Measurements from ENCODE around the gene TTYH3. TPM values are rescaled to one million over a fixed set of nuclear protein-coding genes. Genes with fewer than 3 reads are reported as not detected.

TTYH3 gene
- total and polyA plus RNA-seq, 9 of the 15 experiments (the other 6 are each of a cell fraction or from before 2014, with no cell fraction given), result 0.01 to 5.5 (median 1.1) TPM

DNA sequence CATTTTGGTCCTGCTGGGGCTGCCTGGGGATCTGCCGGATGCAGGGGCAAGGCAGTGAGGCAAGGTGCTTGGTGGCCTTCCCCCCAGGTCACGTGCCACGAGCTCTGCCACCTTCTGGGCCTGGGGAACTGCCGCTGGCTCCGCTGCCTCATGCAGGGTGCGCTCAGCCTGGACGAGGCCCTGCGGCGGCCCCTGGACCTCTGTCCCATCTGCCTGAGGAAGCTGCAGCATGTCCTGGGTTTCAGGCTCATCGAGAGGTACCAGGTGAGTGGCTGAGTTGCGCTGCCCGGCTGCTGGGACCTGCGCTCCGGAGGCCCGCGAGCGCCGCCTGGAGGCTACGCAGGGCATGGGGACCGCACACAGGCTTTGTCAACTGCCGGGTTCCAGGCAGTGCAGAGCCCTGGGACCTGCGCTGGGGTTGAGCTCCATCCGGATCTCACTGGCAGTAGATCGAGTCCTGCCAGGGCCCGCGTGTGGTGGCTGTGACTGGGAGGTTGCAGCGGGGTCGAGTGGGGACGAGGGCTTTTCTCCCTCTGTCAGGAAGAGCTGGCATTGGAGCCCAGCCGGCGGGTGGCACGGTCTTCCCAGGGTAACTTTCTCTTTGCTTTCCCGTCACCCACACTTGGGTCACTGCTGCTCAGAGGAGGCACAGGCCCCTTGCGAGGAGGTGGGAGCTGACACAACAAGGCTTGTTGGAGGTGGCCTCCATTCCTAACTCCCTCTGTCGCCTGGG is 77.9 kb downstream of the TTYH3 start (continued):
- TF ChIP-seq NRF1 (conservative IDR thresholded peaks at IDR 0.05 in 1 of 2, IDR thresholded peaks at IDR 0.05 in 1 of 2), result peak; percentile 68 to 72
- no peak for TF ChIP-seq MXI1 (IDR thresholded peaks at IDR 0.05; ENCODE audit: low read depth, low read length)
- no peak for TF ChIP-seq MTA1 (IDR thresholded peaks at IDR 0.05; ENCODE audit: borderline replicate concordance)
- peak; percentile 78 for TF ChIP-seq RAD51 (IDR thresholded peaks at IDR 0.05; ENCODE audit: borderline replicate concordance, low read depth)
- peak; percentile 32; the same call in 1 of the 2 replicates for TF ChIP-seq ATF7 (IDR thresholded peaks at IDR 0.05)
- TF ChIP-seq ESRRA (IDR thresholded peaks at IDR 0.05; ENCODE audit: borderline replicate concordance, low read depth), result peak; percentile 17; the same call in 1 of the 2 replicates
- TF ChIP-seq, protein P1, sequence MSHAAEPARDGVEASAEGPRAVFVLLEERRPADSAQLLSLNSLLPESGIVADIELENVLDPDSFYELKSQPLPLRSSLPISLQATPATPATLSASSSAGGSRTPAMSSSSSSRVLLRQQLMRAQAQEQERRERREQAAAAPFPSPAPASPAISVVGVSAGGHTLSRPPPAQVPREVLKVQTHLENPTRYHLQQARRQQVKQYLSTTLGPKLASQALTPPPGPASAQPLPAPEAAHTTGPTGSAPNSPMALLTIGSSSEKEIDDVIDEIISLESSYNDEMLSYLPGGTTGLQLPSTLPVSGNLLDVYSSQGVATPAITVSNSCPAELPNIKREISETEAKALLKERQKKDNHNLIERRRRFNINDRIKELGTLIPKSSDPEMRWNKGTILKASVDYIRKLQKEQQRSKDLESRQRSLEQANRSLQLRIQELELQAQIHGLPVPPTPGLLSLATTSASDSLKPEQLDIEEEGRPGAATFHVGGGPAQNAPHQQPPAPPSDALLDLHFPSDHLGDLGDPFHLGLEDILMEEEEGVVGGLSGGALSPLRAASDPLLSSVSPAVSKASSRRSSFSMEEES (CRISPR knock-in tag; IDR thresholded peaks at IDR 0.05), result peak; percentile 63
- TF ChIP-seq ZNF586 (CRISPR knock-in tag; conservative IDR thresholded peaks at IDR 0.05), result no peak
- TF ChIP-seq CTBP1 (IDR thresholded peaks at IDR 0.05; ENCODE audit: borderline replicate concordance), result peak; percentile 76
- TF ChIP-seq TCF7L2 (IDR thresholded peaks at IDR 0.05; ENCODE audit: low read depth, low read length), result no peak
- TF ChIP-seq, protein P2, sequence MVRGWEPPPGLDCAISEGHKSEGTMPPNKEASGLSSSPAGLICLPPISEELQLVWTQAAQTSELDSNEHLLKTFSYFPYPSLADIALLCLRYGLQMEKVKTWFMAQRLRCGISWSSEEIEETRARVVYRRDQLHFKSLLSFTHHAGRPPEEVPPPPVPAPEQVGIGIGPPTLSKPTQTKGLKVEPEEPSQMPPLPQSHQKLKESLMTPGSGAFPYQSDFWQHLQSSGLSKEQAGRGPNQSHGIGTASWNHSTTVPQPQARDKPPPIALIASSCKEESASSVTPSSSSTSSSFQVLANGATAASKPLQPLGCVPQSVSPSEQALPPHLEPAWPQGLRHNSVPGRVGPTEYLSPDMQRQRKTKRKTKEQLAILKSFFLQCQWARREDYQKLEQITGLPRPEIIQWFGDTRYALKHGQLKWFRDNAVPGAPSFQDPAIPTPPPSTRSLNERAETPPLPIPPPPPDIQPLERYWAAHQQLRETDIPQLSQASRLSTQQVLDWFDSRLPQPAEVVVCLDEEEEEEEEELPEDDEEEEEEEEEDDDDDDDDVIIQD (CRISPR knock-in tag; IDR thresholded peaks at IDR 0.05), result no peak
- peak; percentile 69 to 88 for TF ChIP-seq RAD21 (CRISPR knock-in tag; conservative IDR thresholded peaks at IDR 0.05 in 1 of 2, IDR thresholded peaks at IDR 0.05 in 1 of 2)
- TF ChIP-seq, protein P3, sequence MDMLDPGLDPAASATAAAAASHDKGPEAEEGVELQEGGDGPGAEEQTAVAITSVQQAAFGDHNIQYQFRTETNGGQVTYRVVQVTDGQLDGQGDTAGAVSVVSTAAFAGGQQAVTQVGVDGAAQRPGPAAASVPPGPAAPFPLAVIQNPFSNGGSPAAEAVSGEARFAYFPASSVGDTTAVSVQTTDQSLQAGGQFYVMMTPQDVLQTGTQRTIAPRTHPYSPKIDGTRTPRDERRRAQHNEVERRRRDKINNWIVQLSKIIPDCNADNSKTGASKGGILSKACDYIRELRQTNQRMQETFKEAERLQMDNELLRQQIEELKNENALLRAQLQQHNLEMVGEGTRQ (CRISPR knock-in tag; IDR thresholded peaks at IDR 0.05), result peak; percentile 83
- no peak for TF ChIP-seq ZNF212 (CRISPR knock-in tag; IDR thresholded peaks at IDR 0.05)
- no peak for TF ChIP-seq ILK (tag; IDR thresholded peaks at IDR 0.05; ENCODE audit: borderline replicate concordance, low read depth)
- no peak for TF ChIP-seq FOXJ3 (CRISPR knock-in tag; IDR thresholded peaks at IDR 0.05)
- TF ChIP-seq, protein P4, sequence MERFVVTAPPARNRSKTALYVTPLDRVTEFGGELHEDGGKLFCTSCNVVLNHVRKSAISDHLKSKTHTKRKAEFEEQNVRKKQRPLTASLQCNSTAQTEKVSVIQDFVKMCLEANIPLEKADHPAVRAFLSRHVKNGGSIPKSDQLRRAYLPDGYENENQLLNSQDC (CRISPR knock-in tag; IDR thresholded peaks at IDR 0.05), result no peak
- TF ChIP-seq RBM17 (IDR thresholded peaks at IDR 0.05; ENCODE audit: borderline replicate concordance, low read depth, low read length), result no peak
- no peak for TF ChIP-seq PURB (CRISPR knock-in tag; IDR thresholded peaks at IDR 0.05; ENCODE audit: low read depth)
- TF ChIP-seq, protein P5, sequence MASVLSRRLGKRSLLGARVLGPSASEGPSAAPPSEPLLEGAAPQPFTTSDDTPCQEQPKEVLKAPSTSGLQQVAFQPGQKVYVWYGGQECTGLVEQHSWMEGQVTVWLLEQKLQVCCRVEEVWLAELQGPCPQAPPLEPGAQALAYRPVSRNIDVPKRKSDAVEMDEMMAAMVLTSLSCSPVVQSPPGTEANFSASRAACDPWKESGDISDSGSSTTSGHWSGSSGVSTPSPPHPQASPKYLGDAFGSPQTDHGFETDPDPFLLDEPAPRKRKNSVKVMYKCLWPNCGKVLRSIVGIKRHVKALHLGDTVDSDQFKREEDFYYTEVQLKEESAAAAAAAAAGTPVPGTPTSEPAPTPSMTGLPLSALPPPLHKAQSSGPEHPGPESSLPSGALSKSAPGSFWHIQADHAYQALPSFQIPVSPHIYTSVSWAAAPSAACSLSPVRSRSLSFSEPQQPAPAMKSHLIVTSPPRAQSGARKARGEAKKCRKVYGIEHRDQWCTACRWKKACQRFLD (CRISPR knock-in tag; IDR thresholded peaks at IDR 0.05), result no peak
- TF ChIP-seq KDM5B (IDR thresholded peaks at IDR 0.05; ENCODE audit: insufficient replicate concordance, low read depth, low read length), result no peak
- TF ChIP-seq ZNF282 (CRISPR knock-in tag; IDR thresholded peaks at IDR 0.05), result no peak
